ENCODE results near the gene NOP14.
"Not testable (repeated sequence)": the region's sequence is repeated elsewhere in the genome, so short reads cannot be mapped to it uniquely, and the experiment has no call there.

The NOP14 gene

GRCh38 chr4:2941138-2942036 is 21.8 kb downstream of the NOP14 start:
- DNase-seq: no peak

DNA sequence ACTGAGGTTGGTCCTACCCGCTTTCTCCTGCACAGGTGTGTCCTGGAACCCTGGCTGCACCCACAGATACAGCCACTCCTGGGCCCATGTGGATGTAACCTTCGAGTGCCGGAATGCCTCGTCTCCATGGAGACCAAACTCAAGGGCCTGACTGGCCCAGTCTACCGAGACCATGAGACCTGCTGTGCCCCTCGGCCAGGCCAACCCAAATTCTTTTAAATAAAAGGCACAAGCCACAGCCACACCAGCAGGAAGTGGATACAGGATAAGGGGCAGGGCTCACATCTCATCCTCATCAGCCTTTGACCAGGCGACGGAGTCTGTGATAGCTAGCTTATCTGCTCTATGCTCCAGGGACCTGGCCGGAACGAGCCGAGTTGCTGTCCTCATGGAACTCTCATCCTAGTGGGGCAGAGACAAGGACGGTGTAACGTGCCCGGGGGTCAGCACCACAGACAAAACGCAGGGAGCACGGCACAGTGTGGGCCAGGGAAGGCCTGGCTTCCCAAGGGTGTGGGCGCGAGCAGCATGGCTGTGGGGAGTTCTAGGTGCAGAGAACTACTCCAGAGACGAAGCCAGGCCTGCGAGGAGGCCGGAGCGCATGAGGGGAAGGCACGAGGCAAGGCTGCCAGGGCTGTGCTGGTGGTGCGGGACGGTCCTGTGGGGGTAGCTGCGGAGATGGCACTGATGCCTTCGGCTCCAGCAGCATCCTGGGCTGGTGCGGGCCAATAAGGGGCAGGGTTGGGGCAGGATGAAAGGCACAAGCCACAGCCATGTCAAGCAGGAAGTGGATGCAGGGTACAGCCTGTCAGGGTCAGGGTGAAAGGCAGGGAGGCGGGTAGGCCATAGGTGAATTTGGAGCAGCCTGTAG is 22.7 kb downstream of the NOP14 start:
- DNase-seq: no peak

GRCh38 chr4:2939383-2940243 is 23.6 kb downstream of the NOP14 start:
- no peak for DNase-seq

DNA sequence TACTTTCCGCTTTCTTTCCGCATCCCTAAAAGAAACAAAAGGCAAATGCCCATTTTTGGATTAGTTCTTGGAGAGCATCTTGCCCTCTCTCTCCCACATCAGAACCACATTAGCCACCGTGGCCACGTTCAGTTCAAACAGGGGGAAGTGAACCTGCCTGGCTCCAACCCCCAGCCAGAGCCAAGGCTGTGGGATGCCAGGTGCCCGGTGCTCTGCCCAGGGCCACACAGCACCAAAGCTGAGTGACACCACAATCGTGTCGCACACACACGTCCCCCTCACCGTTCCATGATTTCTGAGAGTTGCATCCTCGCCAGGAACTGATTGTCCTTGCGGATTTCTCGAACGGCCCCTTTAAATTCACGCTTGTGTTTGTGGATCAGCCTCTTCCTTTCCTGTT is 24.3 kb downstream of the NOP14 start:
- DNase-seq: no peak

GRCh38 chr4:2938411-2938810 is 24.8 kb downstream of the NOP14 start:
- DNase-seq: not testable (repeated sequence)

DNA sequence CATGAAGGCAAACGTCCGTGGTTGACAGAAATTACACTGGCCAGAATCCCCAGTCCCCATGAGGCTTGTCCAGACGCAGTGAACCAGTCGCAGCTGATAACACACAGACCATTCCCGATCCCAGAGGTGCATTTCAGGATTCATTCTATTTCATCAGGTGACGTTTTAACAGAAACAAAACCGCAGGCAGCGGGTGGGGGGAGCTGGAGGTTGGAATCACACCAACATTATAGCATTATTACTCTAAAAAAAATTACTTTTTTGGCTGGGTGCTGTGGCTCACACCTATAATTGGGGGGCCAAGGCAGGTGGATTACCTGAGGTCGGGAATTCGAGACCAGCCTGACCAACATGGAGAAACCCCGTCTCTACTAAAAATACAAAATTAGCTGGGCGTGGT is 25.2 kb downstream of the NOP14 start:
- DNase-seq: no peak

DNA sequence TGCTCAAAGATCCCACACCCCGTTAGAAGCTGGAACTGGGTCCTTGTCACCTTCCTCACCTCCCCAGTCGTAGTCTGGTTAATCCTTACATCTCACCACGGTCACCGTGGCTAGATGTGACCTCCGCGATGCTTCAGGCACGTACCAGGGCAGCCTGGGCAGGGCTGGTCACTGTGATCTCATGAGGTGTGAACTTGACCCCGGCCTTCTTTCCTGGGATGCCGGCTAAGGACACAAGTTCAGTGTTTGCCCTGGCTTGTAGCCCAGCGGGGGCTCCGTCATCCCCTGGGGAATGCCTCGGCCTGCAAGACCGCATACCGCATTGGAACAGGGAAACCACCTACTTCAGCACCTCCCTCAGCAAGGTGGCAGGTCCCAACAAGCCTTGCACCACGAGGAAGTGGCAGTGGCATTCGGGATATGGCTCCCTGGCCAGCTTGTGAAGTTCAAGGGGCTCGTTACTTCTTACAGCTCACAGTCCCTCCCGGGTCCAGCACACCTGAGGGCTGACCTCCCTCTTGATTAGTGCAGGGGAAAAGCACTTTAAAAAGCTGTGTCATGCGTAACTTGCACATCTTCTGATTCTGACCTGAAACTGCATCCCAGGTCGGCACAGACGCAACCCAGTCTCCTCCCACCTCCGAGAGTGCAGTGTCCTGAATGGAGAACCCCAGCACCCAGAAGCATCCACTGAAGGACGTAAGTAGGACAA is 25.9 kb downstream of the NOP14 start:
- no peak for DNase-seq

DNA sequence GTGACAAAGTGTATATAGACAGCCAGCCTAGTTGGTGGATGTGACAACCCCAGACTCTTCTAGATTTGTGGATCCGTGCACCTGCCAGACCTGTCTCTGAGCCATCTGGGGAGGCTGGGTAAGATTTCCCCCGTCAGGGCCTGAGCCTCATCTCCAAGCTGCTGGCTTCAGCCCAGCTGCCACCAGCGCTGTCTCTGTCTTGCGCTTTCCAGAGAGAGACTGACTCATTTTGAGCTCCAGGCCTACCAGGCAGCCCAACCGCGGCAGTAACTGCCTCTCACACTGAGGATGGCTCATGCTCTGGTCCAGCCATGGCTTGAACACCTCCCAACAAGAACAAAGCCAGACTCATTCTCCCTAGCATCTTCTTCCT is 26.4 kb downstream of the NOP14 start:
- DNase-seq: no peak

DNA sequence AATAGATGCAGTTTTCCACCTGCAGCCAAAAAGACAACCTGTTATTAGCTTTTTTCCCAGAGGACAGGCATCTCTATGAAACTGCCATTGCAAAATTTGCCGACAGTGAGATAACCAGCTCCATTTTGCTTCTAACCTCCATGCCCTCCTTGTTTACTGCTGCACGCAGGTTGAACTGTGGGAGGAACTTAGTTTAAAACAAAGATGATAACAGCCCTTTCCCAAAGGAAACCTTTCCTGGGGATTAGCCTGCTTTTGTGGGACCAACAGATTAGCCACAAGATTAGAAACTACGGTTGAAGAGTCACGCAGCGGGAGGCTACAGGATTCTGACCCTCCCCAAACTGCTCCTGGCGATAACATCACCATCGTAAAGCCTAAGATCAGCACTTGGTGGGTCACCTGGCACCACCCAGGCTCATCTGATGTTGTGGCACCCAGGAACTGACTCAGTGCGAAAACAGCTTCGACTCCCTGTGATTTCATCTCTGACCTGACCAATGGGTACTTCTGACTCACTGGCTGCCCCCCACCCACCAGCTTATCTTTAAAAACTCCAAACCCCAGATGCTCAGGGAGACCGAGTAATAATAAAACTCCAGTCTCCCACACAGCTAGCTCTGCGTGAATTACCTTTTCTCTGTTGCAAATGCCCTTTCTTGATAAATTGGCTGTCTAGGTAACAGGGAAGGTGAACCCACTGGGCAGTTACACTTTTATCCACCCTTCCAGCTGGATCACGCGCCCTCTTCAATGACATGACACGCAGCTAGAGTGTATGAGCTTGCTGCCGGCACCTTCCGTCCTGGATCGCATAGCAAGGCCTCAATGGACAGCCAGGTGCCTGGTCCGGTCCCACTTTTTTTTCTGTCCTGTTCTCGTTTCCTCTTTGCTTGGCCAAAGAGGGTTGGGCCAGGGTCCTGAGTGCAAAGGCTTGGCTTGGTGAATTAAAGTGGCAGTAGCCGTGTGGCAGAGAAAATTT is 27.2 kb downstream of the NOP14 start:
- DNase-seq: no peak

- peak; percentile 34 for DNase-seq
Observed at GRCh38 chr4:2934813-2935761, 28.1 kb downstream of the NOP14 start.

DNA sequence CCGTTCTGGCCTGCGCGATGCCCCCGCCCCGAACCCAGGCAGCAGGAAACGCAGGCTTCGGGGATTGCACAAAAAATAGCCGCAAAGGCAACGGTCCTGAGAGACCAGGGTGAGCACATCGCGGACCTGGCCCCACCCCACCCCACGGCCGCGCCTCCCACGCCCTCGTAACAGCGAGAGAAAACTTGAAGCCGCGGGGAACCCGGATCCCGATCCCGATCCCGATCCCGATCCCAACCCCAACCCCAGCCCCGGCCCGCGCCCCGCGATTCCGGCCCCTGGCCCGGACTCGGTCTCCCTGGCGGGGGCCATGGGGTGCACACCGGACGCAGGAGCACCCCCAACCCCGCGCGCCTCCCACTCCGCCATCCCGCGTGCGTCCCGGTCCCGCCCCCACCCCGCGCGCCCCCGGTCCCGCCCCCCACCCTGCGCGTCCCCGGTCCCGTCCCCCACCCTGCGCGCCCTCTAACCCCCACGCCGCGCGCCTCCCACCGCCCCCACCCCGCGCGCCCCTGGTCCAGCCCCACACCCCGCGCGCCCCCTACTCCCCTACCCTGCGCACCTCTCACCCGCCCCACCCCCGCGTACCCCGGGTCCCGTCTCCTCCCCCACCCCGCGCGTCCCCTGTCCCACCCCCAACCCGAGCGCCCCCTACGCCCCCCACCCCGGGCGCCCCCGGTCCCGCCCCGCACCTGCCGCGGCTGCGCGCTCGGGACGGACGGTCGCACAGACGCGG is 29.0 kb downstream of the NOP14 start:
- DNase-seq: no peak

- no peak for DNase-seq
Observed at GRCh38 chr4:2933566-2934076, 29.6 kb downstream of the NOP14 start.

DNA sequence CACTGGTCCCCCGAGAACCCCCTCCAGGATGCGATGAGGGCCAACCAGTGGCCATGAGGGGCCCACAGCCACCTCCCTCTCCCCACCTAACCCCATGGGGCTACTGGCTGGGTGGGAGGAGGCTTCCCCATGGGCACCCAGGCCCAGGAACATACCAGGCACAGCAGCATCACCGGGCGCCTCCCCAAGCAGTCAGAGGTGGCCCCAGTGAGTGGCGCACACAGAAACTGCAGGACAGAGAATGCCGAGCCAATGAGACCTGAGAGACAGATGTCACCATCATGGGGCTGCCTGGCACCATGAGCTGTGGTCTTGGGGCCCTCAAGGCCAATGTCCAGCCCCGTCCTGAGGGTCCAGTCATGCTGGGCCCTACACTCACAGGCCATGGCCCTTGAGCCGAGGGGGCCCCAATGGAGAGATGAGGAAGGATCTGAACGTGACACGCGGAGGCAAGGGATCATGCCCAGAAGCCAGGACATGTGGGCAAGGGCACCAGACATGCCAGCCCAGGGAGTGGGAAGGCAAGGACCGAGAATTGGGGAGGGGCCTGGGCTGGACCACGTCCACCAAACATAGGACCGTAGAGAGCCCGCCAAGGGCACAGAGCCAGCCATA is 30.1 kb downstream of the NOP14 start:
- no peak for DNase-seq

- no peak for DNase-seq
Observed at GRCh38 chr4:2932321-2932950, 30.8 kb downstream of the NOP14 start.

DNA sequence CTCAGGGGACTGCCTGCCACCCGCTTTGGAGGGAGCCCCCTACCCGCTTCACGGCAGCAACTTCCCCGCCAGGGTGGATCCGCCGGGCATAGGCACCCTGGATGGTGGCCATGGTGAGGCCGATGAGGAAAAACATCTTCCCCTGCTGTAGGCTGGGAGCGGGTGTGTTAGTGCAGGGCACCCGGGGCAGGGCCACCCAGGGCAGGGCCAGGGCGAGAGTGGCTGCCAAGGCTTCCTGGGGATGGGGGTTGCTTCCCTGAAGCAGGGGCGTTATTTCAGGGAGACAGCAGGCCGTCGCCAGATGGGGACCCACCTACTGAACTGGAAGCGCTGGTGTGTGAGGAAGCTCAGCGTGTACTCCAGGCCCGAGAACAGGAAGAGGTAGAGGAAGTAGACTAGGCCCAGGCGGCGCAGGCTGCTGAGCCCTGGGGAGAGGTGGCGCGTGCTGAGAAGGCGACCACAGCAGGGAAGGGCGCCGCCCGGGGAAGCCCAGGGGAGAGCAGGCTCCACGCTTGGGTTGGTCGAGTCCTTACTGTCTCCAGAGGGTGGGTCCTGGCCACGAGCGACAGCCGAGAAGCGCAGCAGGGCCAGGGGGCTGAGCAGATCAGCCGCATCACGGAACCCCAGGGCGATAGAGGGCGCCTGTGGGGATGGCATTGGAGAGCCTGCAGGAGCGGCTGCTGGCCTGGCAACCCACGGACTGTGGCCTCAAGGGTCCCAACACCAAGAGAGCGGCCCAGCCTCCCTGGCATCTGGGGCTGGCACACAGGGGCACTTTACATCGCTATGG is 31.5 kb downstream of the NOP14 start:
- DNase-seq: no peak

- DNase-seq: no peak
Observed at GRCh38 chr4:2930758-2931511, 32.3 kb downstream of the NOP14 start.

Data from DMS 273 treated with DMSO at 0.1 percent for 48 hours (cell line).